ENCODE measurements around the gene TBC1D23.
"Not testable (repeated sequence)": the region's sequence is repeated elsewhere in the genome, so short reads cannot be mapped to it uniquely, and the experiment has no call there.

Gene TBC1D23

GRCh38 chr3:100299016-100299415 lies 38.2 kb downstream of the TBC1D23 start:
- no peak for DNase-seq (ENCODE audit: low read depth, low spot score)

- no peak for DNase-seq (ENCODE audit: low read depth, low spot score)
Observed at GRCh38 chr3:100306695-100307094, 45.9 kb downstream of the TBC1D23 start.

DNA sequence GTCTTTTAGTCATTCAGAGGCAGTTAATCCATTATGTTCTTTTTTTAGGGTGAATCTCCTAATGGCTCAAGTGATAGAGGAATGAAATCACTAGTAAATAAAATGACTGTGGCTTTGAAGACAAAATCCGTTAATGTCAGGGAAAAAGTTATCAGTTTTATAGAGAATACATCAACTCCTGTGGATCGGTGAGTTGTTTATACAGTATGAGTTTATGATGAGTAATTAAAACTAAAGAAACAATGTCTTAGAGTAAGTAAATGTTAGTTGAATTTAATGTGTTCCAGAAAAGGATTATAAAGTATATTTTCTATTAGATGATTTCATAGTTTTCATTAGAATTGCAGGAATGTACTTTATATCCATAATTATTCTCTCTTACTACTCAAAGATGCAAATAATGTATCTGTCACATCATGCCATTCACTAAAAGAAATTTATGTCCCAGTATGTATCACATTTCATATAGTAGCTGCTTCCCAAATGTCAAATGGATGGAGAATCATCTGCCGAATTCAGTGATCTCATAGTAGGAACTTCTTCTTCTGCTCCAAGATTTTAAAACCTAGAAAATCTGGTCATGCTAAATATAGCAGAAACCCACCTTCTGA lies 49.7 kb downstream of the TBC1D23 start:
- DNase-seq (ENCODE audit: low read depth, low spot score): no peak

- no peak for DNase-seq (ENCODE audit: low read depth, low spot score)
Observed at GRCh38 chr3:100311011-100311410, 50.2 kb downstream of the TBC1D23 start.

DNA sequence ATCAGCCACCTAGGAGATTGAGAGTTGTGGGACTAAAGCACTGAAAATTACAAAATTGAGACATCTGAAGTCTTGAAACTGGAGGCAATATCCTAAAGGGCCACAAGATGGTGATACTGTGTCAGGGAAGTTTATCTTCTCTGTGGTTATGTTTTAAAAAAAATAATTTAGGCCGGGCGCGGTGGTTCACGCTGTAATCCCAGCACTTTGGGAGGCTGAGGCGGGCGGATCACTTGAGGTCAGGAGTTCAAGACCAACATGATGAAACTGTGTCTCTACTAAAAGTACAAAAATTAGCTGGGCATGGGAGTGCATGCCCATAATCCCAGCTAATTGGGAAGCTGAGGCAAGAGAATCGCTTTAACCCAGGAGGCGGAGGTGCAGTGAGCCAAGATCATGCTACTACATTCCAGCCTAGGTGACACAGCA lies 55.9 kb downstream of the TBC1D23 start:
- peak; percentile 69 for DNase-seq (ENCODE audit: low read depth, low spot score)

GRCh38 chr3:100317912-100318311 lies 57.1 kb downstream of the TBC1D23 start:
- no peak for DNase-seq (ENCODE audit: low read depth, low spot score)

GRCh38 chr3:100319951-100320350 lies 59.2 kb downstream of the TBC1D23 start:
- DNase-seq (ENCODE audit: low read depth, low spot score): no peak

DNA sequence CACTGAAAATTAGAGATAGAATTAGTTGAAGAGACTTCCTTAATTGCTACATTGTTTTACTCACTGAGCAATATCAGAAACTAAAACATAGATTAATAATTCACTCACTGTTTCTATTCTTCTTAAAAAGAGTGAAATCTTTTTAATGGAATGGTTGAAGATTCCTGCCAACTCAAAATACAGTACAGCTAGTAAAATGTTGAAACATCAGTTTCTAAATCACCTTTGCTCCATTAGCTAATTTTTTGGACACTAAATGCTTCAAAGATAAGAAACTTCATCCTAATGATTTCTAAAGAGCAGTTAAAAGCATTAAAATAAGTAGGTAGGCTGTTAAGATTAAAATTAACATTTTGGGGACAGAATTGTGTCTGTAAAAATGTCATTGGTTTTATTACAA lies 63.3 kb downstream of the TBC1D23 start:
- no peak for DNase-seq (ENCODE audit: low read depth, low spot score)

GRCh38 chr3:100325827-100326226 lies 65.0 kb downstream of the TBC1D23 start:
- DNase-seq (ENCODE audit: low read depth, low spot score): no peak

GRCh38 chr3:100327377-100327776 lies 66.6 kb downstream of the TBC1D23 start:
- not testable (repeated sequence) for DNase-seq (ENCODE audit: low read depth, low spot score)

- DNase-seq (ENCODE audit: low read depth, low spot score): no peak
Observed at GRCh38 chr3:100329800-100330489, 69.2 kb downstream of the TBC1D23 start.

- no peak for DNase-seq (ENCODE audit: low read depth, low spot score)
Observed at GRCh38 chr3:100330651-100331050, 69.9 kb downstream of the TBC1D23 start.

- no peak for DNase-seq (ENCODE audit: low read depth, low spot score)
Observed at GRCh38 chr3:100331660-100332059, 70.9 kb downstream of the TBC1D23 start.

DNA sequence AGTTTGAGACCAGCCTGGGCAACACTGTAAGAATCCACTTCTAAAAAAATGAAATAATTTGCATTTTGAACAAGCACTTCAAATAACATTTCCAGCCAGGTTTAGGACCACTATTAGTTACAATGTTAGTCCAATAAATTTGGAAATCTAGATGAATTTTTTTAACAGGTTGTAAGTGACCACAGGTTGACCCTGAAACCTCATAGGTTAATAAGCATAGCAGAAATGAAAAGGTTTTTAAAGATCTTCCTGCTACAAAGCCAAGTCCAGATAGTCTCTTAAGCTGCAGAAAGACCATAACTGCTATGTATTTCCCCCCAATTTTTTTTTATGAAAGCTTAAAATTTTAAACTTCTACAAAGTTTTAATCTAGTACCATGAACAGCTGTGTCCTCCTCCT lies 72.3 kb downstream of the TBC1D23 start:
- DNase-seq (ENCODE audit: low read depth, low spot score): no peak

GRCh38 chr3:100333970-100334487 lies 73.2 kb downstream of the TBC1D23 start:
- DNase-seq (ENCODE audit: low read depth, low spot score): no peak

GRCh38 chr3:100334488-100335351 lies 73.9 kb downstream of the TBC1D23 start, which contains the start of gene NIT2:
TSS of gene NIT2 (plus strand) at chr3:100334757. CDS start at chr3:100334792, 35 bp downstream.
- peak; percentile 92 for DNase-seq (ENCODE audit: low read depth, low spot score)

DNA sequence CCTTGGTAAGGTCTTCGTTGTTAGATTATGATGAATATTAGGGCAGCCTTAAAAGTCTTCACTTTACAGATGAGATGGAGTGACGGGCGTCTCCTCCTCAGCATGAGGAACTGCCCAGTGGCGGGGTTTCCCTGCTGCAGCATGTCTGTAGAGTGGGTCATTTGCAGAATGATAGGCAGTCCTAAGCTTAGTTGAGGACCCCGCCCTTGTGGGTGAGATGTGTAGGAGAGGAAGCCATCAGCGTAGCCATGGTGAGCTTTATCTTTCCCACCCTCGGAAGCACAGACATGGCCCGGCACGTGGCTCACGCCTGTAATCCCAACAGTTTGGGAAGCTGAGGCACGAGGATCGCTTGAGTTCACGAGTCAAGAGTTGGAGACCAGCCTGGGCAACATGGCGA lies 74.6 kb downstream of the TBC1D23 start:
- peak; percentile 20 for DNase-seq (ENCODE audit: low read depth, low spot score)

DNA sequence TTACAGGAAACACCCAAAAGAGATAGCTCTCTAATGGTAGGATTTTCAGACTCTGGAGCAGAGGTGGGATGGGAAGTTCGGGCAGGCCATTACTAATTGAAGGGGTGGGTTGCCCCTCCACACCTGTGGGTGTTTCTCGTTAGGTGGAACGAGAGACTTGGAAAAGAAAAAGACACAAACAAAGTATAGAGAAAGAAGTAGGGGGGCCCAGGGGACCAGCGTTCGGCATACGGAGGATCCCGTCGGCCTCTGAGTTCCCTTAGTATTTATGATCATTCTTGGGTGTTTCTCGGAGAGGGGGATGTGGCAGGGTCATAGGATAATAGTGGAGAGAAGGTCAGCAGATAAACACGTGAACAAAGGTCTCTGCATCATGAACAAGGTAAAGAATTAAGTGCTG lies 75.4 kb downstream of the TBC1D23 start:
- DNase-seq (ENCODE audit: low read depth, low spot score): not testable (repeated sequence)

DNA sequence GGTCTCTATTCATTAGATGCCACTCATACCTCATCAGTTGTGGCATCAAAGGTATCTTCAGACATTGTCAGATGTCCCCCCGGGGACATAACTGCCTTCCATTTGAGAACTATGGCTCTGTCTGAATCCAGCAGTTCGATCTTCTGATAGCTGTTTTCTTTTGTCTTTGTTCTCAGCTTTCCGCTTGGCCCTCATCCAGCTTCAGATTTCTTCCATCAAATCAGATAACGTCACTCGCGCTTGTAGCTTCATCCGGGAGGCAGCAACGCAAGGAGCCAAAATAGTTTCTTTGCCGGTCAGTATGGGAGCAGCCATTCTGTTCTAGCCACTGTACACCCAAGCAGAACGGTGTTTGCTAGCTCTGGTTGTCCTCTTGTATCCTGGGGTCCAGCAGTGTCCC lies 78.1 kb downstream of the TBC1D23 start:
- DNase-seq (ENCODE audit: low read depth, low spot score): no peak

DNA sequence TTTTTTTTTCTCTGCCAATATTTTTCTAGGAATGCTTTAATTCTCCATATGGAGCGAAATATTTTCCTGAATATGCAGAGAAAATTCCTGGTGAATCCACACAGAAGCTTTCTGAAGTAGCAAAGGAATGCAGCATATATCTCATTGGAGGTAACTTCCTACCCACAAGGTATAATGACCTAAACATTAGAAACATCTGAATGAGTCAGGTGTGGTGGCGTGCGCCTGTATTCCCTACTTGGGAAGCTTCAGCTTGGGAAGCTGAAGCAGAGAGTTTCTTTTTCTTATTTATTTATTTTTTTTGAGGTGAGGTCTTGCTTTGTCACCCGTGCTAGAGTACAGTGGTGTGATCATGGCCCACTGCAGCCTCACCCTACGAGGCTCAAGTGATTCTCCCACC lies 79.0 kb downstream of the TBC1D23 start:
- DNase-seq (ENCODE audit: low read depth, low spot score): no peak

DNA sequence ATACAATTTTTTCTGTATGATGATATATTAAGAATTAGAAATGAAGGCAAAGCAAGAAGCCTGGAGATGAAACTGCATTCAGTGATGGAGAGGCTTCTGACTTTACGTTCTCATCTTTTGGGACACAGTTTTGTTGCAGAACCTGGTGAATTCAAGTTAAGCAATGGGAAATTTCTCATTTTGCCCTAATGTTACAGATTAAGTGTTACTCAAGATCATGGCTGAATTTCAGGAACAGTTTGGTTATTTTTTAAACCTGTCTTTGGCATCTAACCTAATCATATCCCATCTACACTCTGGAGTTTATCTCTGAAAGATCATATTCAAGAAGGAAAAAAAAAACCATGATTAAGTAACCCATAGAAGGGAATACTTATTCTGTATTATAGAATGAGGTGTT lies 79.7 kb downstream of the TBC1D23 start:
- no peak for DNase-seq (ENCODE audit: low read depth, low spot score)

GRCh38 chr3:100348727-100349126 lies 87.9 kb downstream of the TBC1D23 start:
- DNase-seq (ENCODE audit: low read depth, low spot score): no peak

Measured in astrocyte of the hippocampus (primary cell).